Measurements from ENCODE around the gene ATP6V1E1.

ATP6V1E1 gene

GRCh38 chr22:17583151-17583550 lies 45.4 kb downstream of the ATP6V1E1 start:
- H3K79me2 ChIP-seq (ENCODE audit: insufficient read depth, low read depth): no peaks in the 10 kb centered on the region
- H3K4me3 ChIP-seq (IDR thresholded peaks at IDR 0.05; ENCODE audit: insufficient read depth, low read depth, low read length): no peak overlapping the region
- H3K27me3 ChIP-seq (ENCODE audit: insufficient read depth, low read depth): no peaks in the 10 kb centered on the region
- H3K36me3 ChIP-seq (ENCODE audit: insufficient read depth): no peaks in the 10 kb centered on the region
- TF ChIP-seq CTCF (conservative IDR thresholded peaks at IDR 0.05; ENCODE audit: low read depth, low read length): no peak
- no peaks in the 10 kb centered on the region for H4K20me1 ChIP-seq (ENCODE audit: insufficient read depth)
- H3K4me2 ChIP-seq: no peak overlapping the region
- no peaks in the 10 kb centered on the region for H3K4me1 ChIP-seq (ENCODE audit: low read depth, poor library complexity, severe bottlenecking)
- no peak overlapping the region for H3K9ac ChIP-seq
- H2AFZ ChIP-seq (ENCODE audit: low read depth): no peak overlapping the region
- no peak overlapping the region for H3K27ac ChIP-seq

GRCh38 chr22:17581631-17582030 lies 46.9 kb downstream of the ATP6V1E1 start:
- no peak overlapping the region for H3K4me2 ChIP-seq
- TF ChIP-seq CTCF (conservative IDR thresholded peaks at IDR 0.05; ENCODE audit: low read depth, low read length): no peak
- no peaks in the 10 kb centered on the region for H3K36me3 ChIP-seq (ENCODE audit: insufficient read depth)
- no peak overlapping the region for H3K9ac ChIP-seq
- H3K27me3 ChIP-seq (ENCODE audit: insufficient read depth, low read depth): no peaks in the 10 kb centered on the region
- no peak overlapping the region for H2AFZ ChIP-seq (ENCODE audit: low read depth)
- no peak overlapping the region for H3K27ac ChIP-seq
- H3K4me3 ChIP-seq (IDR thresholded peaks at IDR 0.05; ENCODE audit: insufficient read depth, low read depth, low read length): no peak overlapping the region
- H3K79me2 ChIP-seq (ENCODE audit: insufficient read depth, low read depth): no peaks in the 10 kb centered on the region
- no peaks in the 10 kb centered on the region for H4K20me1 ChIP-seq (ENCODE audit: insufficient read depth)
- no peaks in the 10 kb centered on the region for H3K4me1 ChIP-seq (ENCODE audit: low read depth, poor library complexity, severe bottlenecking)

GRCh38 chr22:17581056-17581455 lies 47.5 kb downstream of the ATP6V1E1 start:
- Histone ChIP-seq H3K27ac (no peak overlapping the region), H4K20me1 (ENCODE audit: insufficient read depth) (no peaks in the 10 kb centered on the region), H3K4me1 (ENCODE audit: low read depth, poor library complexity, severe bottlenecking) (no peaks in the 10 kb centered on the region), H3K4me2 (no peak overlapping the region), H3K9ac (no peak overlapping the region), H3K36me3 (ENCODE audit: insufficient read depth) (no peaks in the 10 kb centered on the region), H3K4me3 (IDR thresholded peaks at IDR 0.05; ENCODE audit: insufficient read depth, low read depth, low read length) (no peak overlapping the region), H3K79me2 (ENCODE audit: insufficient read depth, low read depth) (no peaks in the 10 kb centered on the region), H2AFZ (ENCODE audit: low read depth) (no peak overlapping the region), H3K27me3 (ENCODE audit: insufficient read depth, low read depth) (no peaks in the 10 kb centered on the region)
- TF ChIP-seq CTCF (conservative IDR thresholded peaks at IDR 0.05; ENCODE audit: low read depth, low read length): no peak

GRCh38 chr22:17580441-17581031 lies 48.0 kb downstream of the ATP6V1E1 start:
- no peaks in the 10 kb centered on the region for H3K4me1 ChIP-seq (ENCODE audit: low read depth, poor library complexity, severe bottlenecking)
- no peak for TF ChIP-seq CTCF (conservative IDR thresholded peaks at IDR 0.05; ENCODE audit: low read depth, low read length)
- H3K36me3 ChIP-seq (ENCODE audit: insufficient read depth): no peaks in the 10 kb centered on the region
- no peaks in the 10 kb centered on the region for H3K27me3 ChIP-seq (ENCODE audit: insufficient read depth, low read depth)
- H3K27ac ChIP-seq: no peak overlapping the region
- no peak overlapping the region for H3K4me3 ChIP-seq (IDR thresholded peaks at IDR 0.05; ENCODE audit: insufficient read depth, low read depth, low read length)
- no peak overlapping the region for H2AFZ ChIP-seq (ENCODE audit: low read depth)
- H3K9ac ChIP-seq: no peak overlapping the region
- H3K79me2 ChIP-seq (ENCODE audit: insufficient read depth, low read depth): no peaks in the 10 kb centered on the region
- H4K20me1 ChIP-seq (ENCODE audit: insufficient read depth): no peaks in the 10 kb centered on the region
- no peak overlapping the region for H3K4me2 ChIP-seq

Measured in KMS-11 (cell line).